GM21786 (cell line): ENCODE measurements around the gene RRP12.
"Not testable (repeated sequence)": the region's sequence is repeated elsewhere in the genome, so short reads cannot be mapped to it uniquely, and the experiment has no call there.

Experiments
- ATAC-seq: cut with Tn5 transposase; IDR thresholded peaks from one replicate; pipeline ENCODE4 v1.9.1; 2021; ENCODE audit not compliant: unreplicated experiment

The RRP12 gene

GRCh38 chr10:97400665-97401454, at the start of gene RRP12:
Gene RRP12, minus strand, starts transcription at chr10:97401340. Its CDS starts 109 bp downstream, at chr10:97401231.
- ATAC-seq = peak; percentile 99

GRCh38 chr10:97450828-97451227, 49.7 kb upstream of the RRP12 start:
- ATAC-seq = no peak

- ATAC-seq = peak; percentile 98
Measured at GRCh38 chr10:97445722-97446639, 44.8 kb upstream of the RRP12 start, which contains the start of the genes EXOSC1 and ZDHHC16. Gene EXOSC1, minus strand, starts transcription at chr10:97446006. Its CDS starts 21 bp downstream, at chr10:97445985. Gene ZDHHC16, plus strand, starts transcription at chr10:97446175. Its CDS starts 5,501 bp downstream, at chr10:97451676.

- ATAC-seq = no peak
Measured at GRCh38 chr10:97445357-97445721, 44.2 kb upstream of the RRP12 start.

- no peak for ATAC-seq
Measured at GRCh38 chr10:97444212-97444611, 43.1 kb upstream of the RRP12 start.

- ATAC-seq = no peak
Measured at GRCh38 chr10:97442277-97442676, 41.1 kb upstream of the RRP12 start.

GRCh38 chr10:97435211-97435610, 34.1 kb upstream of the RRP12 start:
- ATAC-seq = no peak

GRCh38 chr10:97434557-97434956, 33.4 kb upstream of the RRP12 start:
- ATAC-seq = no peak

- no peak for ATAC-seq
Measured at GRCh38 chr10:97434055-97434454, 32.9 kb upstream of the RRP12 start.

- no peak for ATAC-seq
Measured at GRCh38 chr10:97428572-97428981, 27.4 kb upstream of the RRP12 start.

GRCh38 chr10:97427571-97428179, 26.5 kb upstream of the RRP12 start:
- no peak for ATAC-seq

- ATAC-seq = no peak
Measured at GRCh38 chr10:97426776-97427570, 25.8 kb upstream of the RRP12 start.

- ATAC-seq = peak; percentile 80
Measured at GRCh38 chr10:97425964-97426775, 25.0 kb upstream of the RRP12 start, which contains the start of gene PGAM1. Gene PGAM1, plus strand, starts transcription at chr10:97426191. Its CDS starts 117 bp downstream, at chr10:97426308.

GRCh38 chr10:97423757-97424098, 22.6 kb upstream of the RRP12 start:
- ATAC-seq = not testable (repeated sequence)

GRCh38 chr10:97416565-97416964, 15.4 kb upstream of the RRP12 start:
- no peak for ATAC-seq

- peak; percentile 48 for ATAC-seq
Measured at GRCh38 chr10:97412891-97413304, 11.8 kb upstream of the RRP12 start.

GRCh38 chr10:97411406-97411805, 10.3 kb upstream of the RRP12 start:
- ATAC-seq = no peak

GRCh38 chr10:97408496-97408992, 7.4 kb upstream of the RRP12 start:
- no peak for ATAC-seq

- no peak for ATAC-seq
Measured at GRCh38 chr10:97407952-97408248, 6.8 kb upstream of the RRP12 start.
